ENCODE results near the gene DMRTA2.
"Not testable (repeated sequence)": the region's sequence is repeated elsewhere in the genome, so short reads cannot be mapped to it uniquely, and the experiment has no call there.

The DMRTA2 gene

GRCh38 chr1:50423670-50424000, 392 bp upstream of the DMRTA2 start:
- DNase-seq, result no peak

GRCh38 chr1:50422675-50422945, 633 bp downstream of the DMRTA2 start:
- DNase-seq, result no peak

GRCh38 chr1:50421768-50422674, 1.2 kb downstream of the DMRTA2 start:
- DNase-seq, result no peak

GRCh38 chr1:50421366-50421748, 1.9 kb downstream of the DMRTA2 start:
- DNase-seq, result no peak

GRCh38 chr1:50420689-50421365, 2.4 kb downstream of the DMRTA2 start:
- no peak for DNase-seq

- no peak for DNase-seq
Measured at GRCh38 chr1:50419907-50420677, 3.2 kb downstream of the DMRTA2 start.

GRCh38 chr1:50419192-50419906, 3.9 kb downstream of the DMRTA2 start:
- DNase-seq, result no peak

GRCh38 chr1:50418600-50419109, 4.6 kb downstream of the DMRTA2 start:
- no peak for DNase-seq

GRCh38 chr1:50417946-50418599, 5.2 kb downstream of the DMRTA2 start:
- no peak for DNase-seq

GRCh38 chr1:50417507-50417906, 5.7 kb downstream of the DMRTA2 start:
- DNase-seq, result no peak

- no peak for DNase-seq
Measured at GRCh38 chr1:50416553-50417453, 6.4 kb downstream of the DMRTA2 start.

- no peak for DNase-seq
Measured at GRCh38 chr1:50416150-50416527, 7.1 kb downstream of the DMRTA2 start.

GRCh38 chr1:50415235-50416149, 7.8 kb downstream of the DMRTA2 start:
- no peak for DNase-seq

- no peak for DNase-seq
Measured at GRCh38 chr1:50414853-50415234, 8.4 kb downstream of the DMRTA2 start.

GRCh38 chr1:50412813-50413476, 10.3 kb downstream of the DMRTA2 start:
- no peak for DNase-seq

GRCh38 chr1:50405814-50406213, 17.4 kb downstream of the DMRTA2 start:
- no peak for DNase-seq

- DNase-seq, result no peak
Measured at GRCh38 chr1:50393522-50394120, 29.6 kb downstream of the DMRTA2 start.

GRCh38 chr1:50381551-50381950, 41.7 kb downstream of the DMRTA2 start:
- not testable (repeated sequence) for DNase-seq

- no peak for DNase-seq
Measured at GRCh38 chr1:50378770-50379169, 44.5 kb downstream of the DMRTA2 start.
